22Rv1 (cell line): ENCODE data around the gene ORAI2.

Experiments
- ZFX ChIP-seq: fragments of 450-650 bp; IDR thresholded peaks from 2 replicates; pipeline ENCODE4 v1.6.1; 2017; ENCODE audit warnings: antibody characterized with exemption, borderline replicate concordance
- TF ChIP-seq, protein P1 (sequence below): fragments of 450-650 bp; IDR thresholded peaks from 2 replicates; pipeline ENCODE4 v1.5.1; 2017; ENCODE audit warnings: mild to moderate bottlenecking

DNA sequence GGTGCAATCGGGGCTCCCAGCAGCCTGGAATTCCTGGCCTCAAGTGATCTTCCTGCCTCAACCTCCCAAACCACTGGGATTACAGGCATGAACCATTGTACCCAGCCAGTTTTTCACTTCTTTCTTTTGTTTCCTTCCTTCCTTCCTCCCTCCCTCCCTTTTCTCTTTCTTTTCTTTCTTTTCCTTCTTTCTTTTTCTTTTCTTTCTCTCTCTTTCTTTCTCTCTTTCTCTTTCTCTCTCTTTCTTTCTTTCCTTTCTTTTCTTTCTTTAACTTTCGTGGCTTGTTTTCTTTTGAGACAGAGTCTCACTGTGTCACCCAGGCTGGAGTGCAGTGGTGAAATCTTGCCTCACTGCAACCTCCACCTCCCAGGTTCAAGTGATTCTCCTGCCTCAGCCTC is 12.3 kb downstream of the ORAI2 start:
- TF ChIP-seq, protein P1, sequence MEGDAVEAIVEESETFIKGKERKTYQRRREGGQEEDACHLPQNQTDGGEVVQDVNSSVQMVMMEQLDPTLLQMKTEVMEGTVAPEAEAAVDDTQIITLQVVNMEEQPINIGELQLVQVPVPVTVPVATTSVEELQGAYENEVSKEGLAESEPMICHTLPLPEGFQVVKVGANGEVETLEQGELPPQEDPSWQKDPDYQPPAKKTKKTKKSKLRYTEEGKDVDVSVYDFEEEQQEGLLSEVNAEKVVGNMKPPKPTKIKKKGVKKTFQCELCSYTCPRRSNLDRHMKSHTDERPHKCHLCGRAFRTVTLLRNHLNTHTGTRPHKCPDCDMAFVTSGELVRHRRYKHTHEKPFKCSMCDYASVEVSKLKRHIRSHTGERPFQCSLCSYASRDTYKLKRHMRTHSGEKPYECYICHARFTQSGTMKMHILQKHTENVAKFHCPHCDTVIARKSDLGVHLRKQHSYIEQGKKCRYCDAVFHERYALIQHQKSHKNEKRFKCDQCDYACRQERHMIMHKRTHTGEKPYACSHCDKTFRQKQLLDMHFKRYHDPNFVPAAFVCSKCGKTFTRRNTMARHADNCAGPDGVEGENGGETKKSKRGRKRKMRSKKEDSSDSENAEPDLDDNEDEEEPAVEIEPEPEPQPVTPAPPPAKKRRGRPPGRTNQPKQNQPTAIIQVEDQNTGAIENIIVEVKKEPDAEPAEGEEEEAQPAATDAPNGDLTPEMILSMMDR, result no peak
- TF ChIP-seq ZFX, result no peak
